Measurements from ENCODE around the gene PWP1.
"Not testable (repeated sequence)": the region's sequence is repeated elsewhere in the genome, so short reads cannot be mapped to it uniquely, and the experiment has no call there.

The PWP1 gene

DNA sequence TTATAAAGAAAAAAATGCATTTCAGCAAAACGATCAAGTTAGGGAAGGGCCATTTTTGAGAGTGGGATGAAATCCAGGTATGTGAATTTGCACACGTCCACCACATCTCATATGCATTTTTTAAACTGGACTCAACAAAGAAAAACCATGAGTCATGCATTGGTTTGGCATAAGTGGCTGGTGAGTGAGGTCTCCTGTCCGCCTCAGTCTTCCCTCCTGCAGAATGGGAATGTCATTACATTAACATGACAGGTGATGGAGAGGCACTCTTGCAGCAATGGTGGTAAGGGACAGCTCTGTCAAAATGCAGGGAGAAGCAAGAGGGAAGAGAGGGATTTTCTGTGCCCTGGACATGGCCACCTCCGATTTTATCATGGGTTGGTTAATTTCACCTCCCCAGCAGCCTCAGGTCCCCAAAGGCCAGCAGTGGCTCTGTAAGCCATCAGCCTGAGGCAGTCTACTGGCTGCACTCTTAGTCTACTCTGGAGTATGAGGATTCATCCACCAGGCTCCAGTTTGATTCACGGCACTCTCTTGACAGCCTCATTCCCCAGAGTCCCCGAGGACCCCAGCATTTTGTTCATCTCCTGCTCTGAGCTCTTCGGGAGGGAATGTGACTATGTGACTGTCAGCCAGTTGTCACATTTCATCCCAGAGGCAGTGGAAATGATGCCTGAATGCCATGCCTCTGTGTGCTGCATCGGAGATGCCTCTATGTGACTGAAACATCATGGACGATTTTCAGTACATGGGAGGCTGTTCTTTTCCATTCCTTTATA lies 17.1 kb upstream of the PWP1 start:
- no peak for DNase-seq

DNA sequence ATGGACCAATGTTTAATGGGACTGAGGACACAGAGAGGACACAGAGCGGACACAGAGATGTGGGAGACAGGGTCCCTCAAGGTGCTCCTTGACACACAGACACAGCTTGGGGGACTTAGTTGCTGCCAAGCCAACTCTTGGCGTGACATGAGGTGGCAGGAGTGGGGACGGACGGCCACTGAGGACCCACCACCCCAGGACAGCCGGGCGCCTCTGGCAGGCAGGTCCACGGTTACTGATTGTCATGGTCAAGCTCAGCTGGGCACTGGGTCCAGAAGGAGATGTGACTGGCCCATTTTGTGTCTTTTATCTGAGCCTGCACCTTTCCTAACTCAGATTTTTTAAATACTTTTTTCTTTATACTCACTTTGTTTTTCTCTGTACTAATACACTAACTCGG lies 15.7 kb upstream of the PWP1 start:
- DNase-seq: no peak

DNA sequence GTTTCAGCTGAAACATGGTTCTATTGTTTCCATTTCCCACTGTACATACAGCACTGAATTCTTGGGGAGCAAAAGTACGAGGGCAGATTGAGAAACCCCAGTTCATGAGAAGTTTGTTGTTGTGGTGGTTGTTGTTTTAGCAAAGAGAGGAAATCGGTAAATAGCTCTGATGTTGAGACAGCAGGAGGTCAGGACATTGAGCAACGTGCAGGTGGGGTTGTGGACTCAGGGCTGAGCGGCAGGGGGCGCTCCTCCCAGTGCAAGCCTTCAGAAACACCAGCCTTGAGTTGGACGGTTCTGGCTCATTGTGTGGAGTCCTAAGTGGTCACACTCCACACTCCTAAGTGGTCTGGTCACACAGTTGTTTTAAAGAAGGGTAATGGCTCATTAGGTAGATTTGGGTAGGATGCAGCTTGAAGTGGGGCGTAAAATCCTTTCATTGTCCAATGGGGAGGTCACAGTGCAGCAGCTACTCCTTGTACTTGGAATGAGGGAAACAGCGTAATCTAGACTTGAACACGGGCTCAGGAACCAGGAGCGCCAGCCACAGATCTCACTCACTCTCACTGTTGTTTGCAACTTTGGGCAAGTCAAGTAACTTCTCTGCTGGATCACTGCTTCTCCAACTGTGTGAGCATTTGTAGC lies 14.5 kb upstream of the PWP1 start:
- no peak for DNase-seq

DNA sequence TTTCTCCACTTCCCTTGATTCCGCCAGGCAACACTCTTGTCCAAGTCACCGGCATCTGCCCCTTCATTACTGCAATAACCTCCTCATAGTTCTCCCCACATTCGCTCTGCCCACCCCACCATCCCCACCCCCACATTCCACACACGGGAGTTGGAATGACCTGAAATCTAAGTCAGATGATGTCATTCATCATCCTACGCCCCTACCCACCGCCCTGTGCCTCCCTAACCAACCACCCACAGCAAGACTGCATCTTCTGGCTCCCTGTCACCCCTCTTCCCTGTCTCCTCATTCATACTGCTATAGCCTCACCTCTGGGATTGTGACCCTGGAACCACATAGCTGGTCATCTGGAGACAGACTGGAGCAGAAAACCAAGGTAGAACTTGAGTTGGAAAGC lies 7.9 kb upstream of the PWP1 start:
- DNase-seq: no peak

DNA sequence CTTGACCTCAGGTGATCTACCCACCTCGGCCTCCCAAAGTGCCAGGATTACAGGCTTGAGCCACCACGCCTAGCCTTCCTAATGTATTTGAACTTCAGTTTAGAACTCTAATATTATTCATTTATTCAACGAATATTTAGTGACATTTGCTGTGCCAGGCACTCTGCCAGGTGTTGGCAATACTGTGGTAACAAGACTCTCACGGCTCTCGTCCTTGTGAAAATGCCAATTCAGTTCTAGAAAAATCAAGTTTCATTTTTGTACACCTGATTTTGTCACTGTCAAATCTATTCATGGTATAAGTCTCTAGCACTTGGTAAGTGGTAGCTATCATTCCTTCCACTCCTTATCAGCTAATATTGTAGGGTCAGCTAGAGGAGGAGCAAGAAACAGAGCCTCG lies 6.3 kb upstream of the PWP1 start:
- DNase-seq: no peak

DNA sequence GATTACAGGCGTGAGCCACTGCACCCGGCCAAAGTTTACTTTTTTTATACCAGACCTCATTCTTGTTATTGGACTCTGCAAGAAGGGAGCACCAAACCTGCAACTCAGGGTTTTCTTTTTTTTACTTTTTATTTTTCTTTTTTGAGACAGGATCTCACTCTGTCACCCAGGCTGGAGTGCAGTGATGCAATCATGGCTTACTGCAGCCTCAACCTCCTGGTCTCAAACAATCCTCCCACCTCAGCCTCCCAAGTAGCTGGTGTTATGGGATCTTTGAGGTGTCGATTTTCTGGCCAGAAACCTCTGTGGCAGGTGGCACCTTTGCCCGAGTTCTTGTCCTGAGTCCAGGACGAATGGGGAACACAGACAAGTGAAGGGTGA lies 4.2 kb upstream of the PWP1 start:
- DNase-seq: no peak

DNA sequence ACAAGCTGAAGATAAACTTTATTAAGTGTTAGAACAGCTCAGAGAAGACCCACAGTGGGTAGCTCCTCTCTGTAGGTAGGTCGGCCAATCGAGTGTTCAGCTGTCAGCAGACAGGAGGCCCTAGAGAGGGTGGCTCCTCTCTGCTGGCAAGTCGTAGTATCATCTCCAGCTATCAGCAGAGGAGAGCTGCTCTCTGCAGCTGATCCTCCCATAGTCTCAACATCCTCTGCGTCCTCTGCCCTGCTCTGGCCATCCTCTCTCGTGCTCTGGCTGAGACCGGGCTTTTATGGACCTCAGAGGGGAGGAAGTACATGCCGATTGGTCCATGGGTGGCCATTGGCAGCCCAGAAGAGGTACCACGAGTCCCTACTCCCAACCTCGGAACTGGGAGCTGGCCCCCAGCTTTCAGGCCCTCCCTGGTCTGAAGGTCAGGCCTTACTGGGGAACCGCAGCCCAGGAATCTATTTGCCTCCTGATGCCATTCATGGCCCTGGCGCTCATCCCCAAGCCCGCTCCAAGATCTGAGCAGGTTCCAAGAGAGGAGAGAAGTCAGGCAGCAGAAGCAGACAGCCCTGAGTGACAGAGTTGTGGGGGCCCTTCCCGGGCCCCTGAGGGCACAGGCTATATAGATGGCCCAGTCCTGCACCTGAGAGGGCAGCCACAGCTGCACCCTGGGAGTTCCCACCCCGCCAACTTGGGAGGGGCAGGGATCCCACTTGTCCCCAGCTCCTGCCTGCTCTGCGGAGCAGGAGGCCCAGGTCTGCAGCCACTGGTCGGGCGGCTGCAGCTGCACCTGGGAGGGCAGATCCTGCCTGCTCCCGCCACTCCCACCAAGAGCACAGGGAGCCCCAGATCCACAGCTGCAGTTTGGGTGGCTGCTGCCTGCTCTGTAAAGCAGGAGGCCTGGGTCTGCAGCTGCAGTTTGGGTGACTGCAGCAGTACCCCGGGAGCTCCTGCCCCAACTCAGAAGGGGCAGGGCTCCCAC lies 3.5 kb upstream of the PWP1 start:
- DNase-seq: no peak

DNA sequence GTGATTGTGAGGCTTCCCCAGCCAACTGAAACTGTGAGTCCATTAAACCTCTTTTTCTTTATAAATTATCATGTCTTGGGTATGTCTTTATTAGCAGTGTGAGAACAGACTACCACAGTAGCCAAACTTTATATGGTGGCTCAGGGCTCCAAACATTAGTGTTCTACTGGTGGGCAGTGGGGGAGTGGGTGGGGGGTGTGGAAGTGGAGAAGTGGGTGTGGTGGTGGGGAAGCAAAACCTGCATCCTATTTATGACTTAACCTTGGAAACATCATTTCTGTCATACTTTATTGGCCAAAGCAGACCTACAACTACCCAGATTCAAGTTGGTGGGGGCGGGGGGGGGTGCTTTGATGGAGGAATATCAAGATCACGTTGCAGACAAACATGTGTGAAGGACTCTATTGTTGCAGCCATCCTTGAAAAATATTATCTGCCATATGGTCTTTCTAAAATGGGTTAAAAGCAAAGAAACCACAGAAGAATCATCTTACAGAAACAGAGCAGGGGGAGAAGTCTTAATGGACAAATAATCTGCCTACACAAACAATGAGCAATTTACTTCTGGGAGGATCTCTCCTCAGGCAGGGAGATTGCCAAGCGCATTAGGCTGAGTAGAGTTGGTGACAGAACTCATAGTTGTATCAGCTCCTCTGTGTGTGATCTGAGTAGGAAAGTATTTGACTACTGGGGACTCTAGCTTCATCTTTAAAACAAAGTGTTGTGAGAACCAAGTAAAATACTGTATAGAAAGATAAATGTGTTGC lies 1.4 kb upstream of the PWP1 start:
- DNase-seq: no peak

DNA sequence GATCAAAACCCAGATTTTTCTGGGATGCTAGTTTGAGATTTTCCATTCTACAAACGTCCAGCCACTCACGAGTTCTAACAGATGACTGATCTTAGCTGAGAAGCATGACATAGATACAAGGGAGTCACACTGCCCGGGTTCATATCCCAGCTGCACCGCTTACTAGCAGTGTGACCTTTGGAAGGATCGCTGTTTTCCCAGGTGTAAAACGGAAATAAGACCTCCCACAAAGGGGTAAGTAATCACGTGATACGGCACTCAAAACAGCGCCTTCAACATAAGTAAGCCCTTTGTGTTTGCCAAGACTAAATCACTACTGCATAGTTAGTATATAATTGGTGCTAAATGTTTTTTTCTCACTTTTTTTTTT lies 624 bp upstream of the PWP1 start:
- peak in 1 of 2 experiments; percentile 13 for DNase-seq

DNA sequence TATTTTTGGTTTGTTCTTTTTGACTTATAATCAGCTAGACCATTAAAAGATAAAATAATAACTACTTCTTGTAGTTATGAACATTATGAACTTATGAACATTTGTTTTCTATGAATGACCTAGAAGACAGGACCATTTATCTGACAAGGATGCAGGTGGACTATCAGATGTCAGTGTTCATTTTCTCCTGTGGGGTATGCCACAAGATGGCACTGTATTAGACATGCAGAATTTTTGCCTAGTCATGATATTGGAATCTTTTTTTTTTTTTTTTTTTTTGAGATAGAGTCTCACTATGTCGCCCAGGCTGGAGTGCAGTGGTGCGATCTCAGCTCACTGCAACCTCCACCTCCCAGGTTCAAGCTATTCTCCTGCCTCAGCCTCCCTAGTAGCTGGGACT lies 10.2 kb downstream of the PWP1 start:
- DNase-seq: not testable (repeated sequence)

DNA sequence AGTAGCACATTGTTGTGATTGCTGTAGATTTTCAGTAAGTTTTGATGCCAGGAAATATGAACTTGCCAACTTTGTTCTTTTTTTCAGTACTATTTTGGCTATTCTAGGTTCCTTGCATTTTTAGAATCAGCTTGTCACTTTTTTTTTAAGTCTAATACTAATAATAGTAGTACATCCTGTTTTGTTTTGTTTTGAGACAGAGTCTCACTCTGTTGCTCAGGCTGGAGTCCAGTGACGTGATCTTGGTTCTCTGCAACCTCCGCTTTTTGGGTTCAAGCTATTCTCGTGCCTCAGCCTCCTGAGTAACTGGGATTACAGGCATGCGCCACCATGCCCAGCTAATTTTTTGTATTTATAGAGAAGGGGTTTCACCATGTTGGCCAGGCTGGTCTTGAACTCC lies 16.5 kb downstream of the PWP1 start:
- no peak for DNase-seq

DNA sequence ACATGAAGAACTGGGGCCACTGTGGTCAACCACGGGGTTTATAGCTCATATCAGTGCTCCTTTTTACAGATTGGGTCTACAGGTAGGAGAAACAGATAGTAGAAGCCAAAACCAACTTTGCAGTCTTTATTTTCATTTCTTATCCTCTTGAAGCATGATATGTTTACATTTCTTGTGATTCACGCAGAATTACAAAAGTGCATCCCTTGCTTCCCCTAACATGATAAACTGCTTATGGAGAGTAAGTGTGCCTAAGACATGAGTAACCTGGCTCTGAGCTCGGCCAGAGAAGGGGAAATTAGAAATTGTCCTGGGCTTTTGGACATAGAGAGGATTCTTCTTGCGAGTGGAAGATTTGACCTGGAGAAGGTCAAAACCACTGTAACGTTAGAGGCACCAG lies 18.4 kb downstream of the PWP1 start:
- no peak for DNase-seq

DNA sequence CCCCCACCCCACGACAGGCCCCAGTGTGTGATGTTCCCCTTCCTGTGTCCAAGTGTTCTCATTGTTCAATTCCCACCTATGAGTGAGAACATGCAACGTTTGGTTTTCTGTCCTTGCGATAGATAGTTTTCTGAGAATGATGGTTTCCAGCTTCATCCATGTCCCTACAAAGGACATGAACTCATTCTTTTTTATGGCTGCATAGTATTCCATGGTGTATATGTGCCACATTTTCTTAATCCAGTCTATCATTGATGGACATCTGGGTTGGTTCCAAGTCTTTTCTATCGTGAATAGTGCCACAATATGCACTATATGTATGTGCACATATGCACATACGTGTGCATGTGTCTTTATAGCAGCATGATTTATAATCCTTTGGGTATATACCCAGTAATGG lies 19.9 kb downstream of the PWP1 start:
- DNase-seq: not testable (repeated sequence)

DNA sequence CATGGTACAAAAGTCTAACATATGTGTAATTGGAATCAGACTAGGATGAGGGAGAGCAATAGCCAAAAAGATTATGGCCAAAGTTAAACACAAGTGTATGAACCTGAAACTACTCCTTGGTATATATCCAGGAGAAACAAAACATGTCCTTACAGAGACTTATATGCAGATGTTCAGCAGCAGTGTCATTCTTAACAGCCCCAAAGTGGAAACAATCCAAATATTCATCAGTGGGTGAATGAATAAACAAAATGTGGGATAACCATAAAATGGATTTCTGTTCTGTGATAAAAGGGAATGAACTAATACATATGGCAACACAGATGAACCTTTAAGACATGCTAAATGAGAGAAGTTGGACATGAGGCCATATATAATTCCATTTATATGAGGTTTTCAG lies 30.2 kb downstream of the PWP1 start:
- DNase-seq: no peak

DNA sequence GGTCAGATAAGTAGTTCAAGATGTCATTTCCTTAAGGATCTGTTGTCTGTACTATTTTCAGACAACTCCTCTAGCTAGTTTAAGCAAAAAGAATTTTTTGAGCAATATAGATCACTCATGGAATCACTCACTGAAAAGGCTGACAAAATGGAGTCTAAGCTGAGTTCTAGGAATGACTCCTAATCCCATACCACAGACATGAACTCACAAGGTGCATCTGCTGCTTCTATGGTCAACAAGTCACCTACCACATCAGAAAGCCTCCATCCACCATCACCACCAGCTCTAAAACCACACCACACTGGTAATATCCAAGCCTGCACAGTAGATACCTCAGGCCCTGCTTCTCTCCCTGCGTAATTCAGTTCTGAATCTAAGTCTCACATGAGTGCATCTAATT lies 33.0 kb downstream of the PWP1 start:
- no peak for DNase-seq

DNA sequence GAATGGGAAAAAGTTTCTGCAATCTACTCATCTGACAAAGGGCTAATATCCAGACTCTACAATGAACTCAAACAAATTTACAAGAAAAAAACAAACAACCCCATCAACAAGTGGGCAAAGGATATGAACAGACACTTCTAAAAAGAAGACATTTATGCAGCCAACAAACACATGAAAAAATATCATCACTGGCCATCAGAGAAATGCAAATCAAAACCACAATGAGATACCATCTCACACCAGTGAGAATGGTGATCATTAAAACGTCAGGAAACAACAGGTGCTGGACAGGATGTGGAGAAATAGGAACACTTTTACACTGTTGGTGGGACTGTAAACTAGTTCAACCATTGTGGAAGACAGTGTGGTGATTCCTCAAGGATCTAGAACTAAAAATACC lies 41.7 kb downstream of the PWP1 start:
- not testable (repeated sequence) for DNase-seq

DNA sequence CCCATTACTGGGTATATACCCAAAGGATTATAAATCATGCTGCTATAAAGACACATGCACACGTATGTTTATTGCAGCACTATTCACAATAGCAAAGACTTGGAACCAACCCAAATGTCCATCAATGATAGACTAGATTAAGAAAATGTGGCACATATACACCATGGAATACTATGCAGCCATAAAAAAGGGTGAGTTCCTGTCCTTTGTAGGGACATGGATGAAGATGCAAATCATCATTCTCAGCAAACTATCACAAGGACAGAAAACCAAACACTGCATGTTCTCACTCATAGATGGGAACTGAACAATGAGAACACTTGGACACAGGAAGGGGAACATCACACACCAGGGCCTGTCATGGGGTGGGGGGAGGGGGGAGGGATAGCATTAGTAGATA lies 42.1 kb downstream of the PWP1 start:
- not testable (repeated sequence) for DNase-seq

DNA sequence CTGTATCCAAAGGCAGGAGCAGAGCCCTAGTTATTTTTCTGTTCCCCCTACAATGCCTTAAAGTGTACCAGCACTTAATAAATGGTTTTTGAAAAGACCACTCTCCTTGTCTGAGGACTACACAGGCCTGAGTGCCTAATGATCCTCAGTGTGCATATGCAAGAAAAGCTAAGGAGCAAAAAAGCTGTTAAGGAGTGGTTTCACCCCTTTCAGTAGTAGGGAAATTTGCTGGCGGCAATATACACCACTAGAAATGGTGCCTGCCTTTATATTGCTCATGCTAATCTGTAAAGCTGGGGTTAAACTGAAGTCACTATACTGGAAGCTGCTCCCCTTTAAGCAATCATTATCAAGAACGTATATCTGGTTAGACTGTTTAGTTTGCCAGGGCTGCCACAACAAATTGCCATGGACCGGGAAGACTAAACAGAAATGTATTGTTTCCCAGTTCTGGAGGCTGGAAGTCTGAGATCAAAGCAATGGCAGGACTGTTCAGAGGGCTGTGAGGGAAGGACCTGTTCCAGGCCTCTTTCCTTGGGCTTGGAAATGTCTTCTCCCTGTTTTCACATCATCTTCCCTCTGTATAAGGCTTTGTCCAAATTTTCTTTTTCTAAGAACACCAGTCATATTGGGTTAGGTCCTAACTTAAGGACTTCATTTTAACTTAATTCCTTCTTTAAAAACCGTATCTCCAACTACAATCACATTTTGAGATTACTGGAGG lies 45.2 kb downstream of the PWP1 start:
- no peak for DNase-seq

DNA sequence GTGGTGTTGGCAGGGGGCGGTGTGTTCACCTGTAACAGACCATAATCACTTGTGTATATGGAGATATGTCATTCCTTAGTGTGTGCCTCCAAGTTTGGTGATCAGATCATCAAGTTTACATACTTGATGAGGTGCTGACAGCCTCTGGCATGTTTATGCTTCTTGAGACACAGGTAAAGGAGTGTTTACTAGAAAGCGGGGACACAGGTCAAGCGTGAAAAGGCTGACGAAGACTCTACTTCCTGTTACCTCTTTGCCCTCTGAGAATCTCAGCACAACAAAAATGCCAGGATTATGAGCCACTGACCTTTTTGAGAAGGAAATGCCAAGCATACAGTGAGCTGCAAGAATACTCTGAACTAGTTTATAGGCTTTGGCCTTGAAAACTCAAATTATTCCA lies 45.8 kb downstream of the PWP1 start:
- no peak for DNase-seq

DNA sequence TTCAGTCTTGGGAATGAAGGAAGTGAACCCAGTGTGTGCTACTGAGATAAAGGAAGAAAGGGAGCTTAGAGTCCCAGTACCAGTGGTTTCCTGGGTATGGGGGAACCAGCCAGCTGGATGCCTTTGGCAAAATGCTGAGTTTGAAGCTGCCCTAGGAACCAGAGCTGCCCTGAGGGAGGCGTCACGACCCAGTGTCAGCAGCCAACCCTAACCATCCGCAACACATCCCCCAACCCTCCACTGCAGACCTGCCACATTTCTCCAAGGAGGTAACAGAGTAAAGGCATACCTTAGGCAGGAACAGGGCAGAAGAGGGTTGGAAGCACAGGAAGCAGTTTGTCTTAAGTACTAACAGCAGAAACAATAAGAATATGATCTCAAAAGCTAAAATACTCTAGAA lies 46.8 kb downstream of the PWP1 start:
- DNase-seq: no peak

DNA sequence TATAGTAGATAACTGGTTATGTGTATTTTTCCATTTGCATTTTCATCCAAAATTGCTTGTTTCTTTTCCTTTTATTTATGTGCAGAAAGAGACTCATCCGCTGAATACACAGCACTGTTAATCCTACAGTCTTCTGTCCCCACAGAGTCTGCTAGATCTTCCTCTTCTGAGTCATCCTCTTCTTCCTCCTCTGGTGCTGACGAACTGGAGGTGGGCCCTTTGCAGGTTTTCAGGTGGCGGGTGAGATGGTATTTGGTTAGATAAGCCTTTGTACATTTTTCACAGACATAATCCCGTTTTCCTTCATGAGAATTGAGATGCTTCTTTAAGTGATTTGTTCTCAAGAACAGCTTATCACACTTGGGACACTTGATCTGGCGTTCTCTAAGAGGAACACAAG lies 48.5 kb downstream of the PWP1 start:
- no peak for DNase-seq

DNA sequence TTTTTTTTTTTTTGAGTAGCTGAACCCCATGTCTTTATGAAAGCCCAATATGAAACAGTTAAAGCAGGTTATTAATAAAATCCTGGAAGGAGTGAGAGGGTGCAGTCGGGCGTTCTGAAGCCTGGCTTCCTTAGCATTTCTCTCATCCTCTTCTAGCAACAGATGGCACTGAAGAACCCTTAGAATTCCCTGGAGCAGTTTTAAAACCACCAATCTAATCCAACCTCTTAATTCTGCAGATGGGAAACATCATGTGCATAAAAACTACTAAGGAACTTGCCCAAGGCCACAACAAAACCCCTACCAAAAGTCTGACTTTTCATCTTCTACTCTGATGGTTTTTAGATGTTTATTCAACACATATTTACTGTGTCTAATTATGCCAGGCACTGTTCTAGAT lies 50.2 kb downstream of the PWP1 start:
- no peak for DNase-seq

All from NCI-H1930 (cell line).